Mucosa of rectum (tissue), 2 donors: ENCODE results near the gene RGS8.

ENCODE experiments used
- H3K27ac ChIP-seq, 2 donors: one replicate each; pipeline ENCODE4 v1.7.0; 2013; ENCODE audit warnings: inconsistent platforms in 2 of 2, low read depth in 2 of 2, low read length in 2 of 2
- H3K27me3 ChIP-seq, 2 donors: one replicate each; pipeline ENCODE4 v1.7.0; 2013; ENCODE audit warnings: low read length in 2 of 2; ENCODE audit not compliant: control insufficient read depth in 2 of 2, insufficient read depth in 2 of 2
- H3K36me3 ChIP-seq, 2 donors: one replicate each; pipeline ENCODE4 v1.7.0; 2013; ENCODE audit warnings: low read length in 2 of 2; ENCODE audit not compliant: control insufficient read depth in 2 of 2, insufficient read depth in 2 of 2
- H3K4me1 ChIP-seq, 2 donors: one replicate each; pipeline ENCODE4 v1.7.0; 2013; ENCODE audit warnings: low read length in 2 of 2, mild to moderate bottlenecking in 1 of 2; ENCODE audit not compliant: control insufficient read depth in 2 of 2, insufficient read depth in 2 of 2
- H3K4me3 ChIP-seq, 2 donors: one replicate each; pipeline ENCODE4 v1.7.0; 2013; ENCODE audit warnings: low read length in 2 of 2
- H3K9ac ChIP-seq, 2 donors: one replicate each; pipeline ENCODE4 v1.7.0; 2013; ENCODE audit warnings: low read length in 2 of 2, low read depth in 1 of 2, mild to moderate bottlenecking in 1 of 2
- H3K9me3 ChIP-seq, 2 donors: one replicate each; pipeline ENCODE4 v1.7.0; 2013; ENCODE audit warnings: low read length in 2 of 2; ENCODE audit not compliant: control insufficient read depth in 2 of 2
- donor health status: healthy.
- donor health status: Normal muscosa, but diverticular disease.

RGS8 gene

GRCh38 chr1:182672487-182672836, 11.9 kb downstream of the RGS8 start:
- Histone ChIP-seq H3K27me3 (no peaks in the 10 kb centered on the region), H3K4me1 (no peaks in the 10 kb centered on the region), H3K9me3 (no peaks in the 10 kb centered on the region), H3K4me3 (no peak overlapping the region), H3K9ac (no peak overlapping the region), H3K27ac (no peak overlapping the region), H3K36me3 (no peaks in the 10 kb centered on the region)

DNA sequence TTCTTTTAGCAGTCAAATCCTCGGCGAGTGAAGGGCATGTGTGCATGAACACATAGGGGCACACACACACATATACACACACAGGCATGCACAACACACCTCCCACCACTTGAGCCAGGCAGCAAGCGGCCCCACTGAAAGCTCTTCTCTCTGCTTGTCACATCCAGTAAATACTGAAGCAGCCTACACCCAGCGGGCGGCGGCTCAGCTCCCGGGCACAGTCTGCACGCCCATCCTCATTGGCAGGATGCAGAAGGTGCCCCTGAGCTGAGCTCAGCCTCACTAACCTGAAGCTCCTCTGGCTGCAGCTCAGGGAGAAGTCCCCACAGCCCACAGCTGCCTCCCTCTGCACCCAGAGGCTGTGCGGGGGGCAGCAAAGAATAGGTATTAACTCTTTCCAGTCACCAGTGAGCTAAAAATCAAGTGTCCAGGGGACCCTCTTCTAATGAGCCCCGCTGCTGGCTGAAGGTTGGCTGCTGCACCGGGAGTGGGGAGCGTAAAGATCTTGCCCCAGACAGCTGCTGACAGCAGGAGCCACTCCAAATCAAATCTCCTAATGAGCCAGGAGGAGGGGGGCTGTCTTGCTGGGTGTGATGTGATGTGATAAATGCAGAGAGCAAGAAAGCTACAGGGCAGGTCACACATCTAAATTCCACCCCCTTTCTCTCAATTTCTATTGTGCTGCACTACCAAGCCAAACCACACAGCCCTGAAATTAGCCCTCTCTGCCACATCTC, 12.5 kb downstream of the RGS8 start:
- no peaks in the 10 kb centered on the region for H3K27me3 ChIP-seq
- H3K9ac ChIP-seq: no peak overlapping the region
- no peaks in the 10 kb centered on the region for H3K9me3 ChIP-seq

GRCh38 chr1:182670032-182670749, 14.2 kb downstream of the RGS8 start:
- H3K27ac ChIP-seq: no peak overlapping the region
- H3K9me3 ChIP-seq: no peaks in the 10 kb centered on the region
- no peak overlapping the region for H3K9ac ChIP-seq

More for the DNA sequence above, 12.5 kb downstream of the RGS8 start:
- Histone ChIP-seq H3K36me3 (no peaks in the 10 kb centered on the region), H3K4me1 (no peaks in the 10 kb centered on the region), H3K4me3 (no peak overlapping the region), H3K27ac (no peak overlapping the region)

GRCh38 chr1:182669266-182669665, 15.1 kb downstream of the RGS8 start:
- no peaks in the 10 kb centered on the region for H3K27me3 ChIP-seq
- H3K4me3 ChIP-seq: no peak overlapping the region
- H3K9me3 ChIP-seq: no peaks in the 10 kb centered on the region
- H3K4me1 ChIP-seq: no peaks in the 10 kb centered on the region
- no peak overlapping the region for H3K9ac ChIP-seq
- H3K36me3 ChIP-seq: no peaks in the 10 kb centered on the region
- no peak overlapping the region for H3K27ac ChIP-seq

More at GRCh38 chr1:182670032-182670749, 14.2 kb downstream of the RGS8 start:
- Histone ChIP-seq H3K4me1 (no peaks in the 10 kb centered on the region), H3K27me3 (no peaks in the 10 kb centered on the region), H3K4me3 (no peak overlapping the region), H3K36me3 (no peaks in the 10 kb centered on the region)

GRCh38 chr1:182668521-182669054, 15.8 kb downstream of the RGS8 start:
- Histone ChIP-seq H3K27ac (no peak overlapping the region), H3K4me3 (no peak overlapping the region), H3K36me3 (no peaks in the 10 kb centered on the region), H3K27me3 (no peaks in the 10 kb centered on the region), H3K4me1 (no peaks in the 10 kb centered on the region), H3K9ac (no peak overlapping the region), H3K9me3 (no peaks in the 10 kb centered on the region)

- H3K4me3 ChIP-seq: no peak overlapping the region
- H3K9me3 ChIP-seq: no peaks in the 10 kb centered on the region
- no peaks in the 10 kb centered on the region for H3K36me3 ChIP-seq
- no peak overlapping the region for H3K27ac ChIP-seq
- no peak overlapping the region for H3K9ac ChIP-seq
- no peaks in the 10 kb centered on the region for H3K27me3 ChIP-seq
- H3K4me1 ChIP-seq: no peaks in the 10 kb centered on the region
Measured at GRCh38 chr1:182667848-182668505, 16.4 kb downstream of the RGS8 start.

- no peaks in the 10 kb centered on the region for H3K9me3 ChIP-seq
- no peaks in the 10 kb centered on the region for H3K4me1 ChIP-seq
- no peak overlapping the region for H3K27ac ChIP-seq
Measured at GRCh38 chr1:182666706-182667105, 17.7 kb downstream of the RGS8 start.

DNA sequence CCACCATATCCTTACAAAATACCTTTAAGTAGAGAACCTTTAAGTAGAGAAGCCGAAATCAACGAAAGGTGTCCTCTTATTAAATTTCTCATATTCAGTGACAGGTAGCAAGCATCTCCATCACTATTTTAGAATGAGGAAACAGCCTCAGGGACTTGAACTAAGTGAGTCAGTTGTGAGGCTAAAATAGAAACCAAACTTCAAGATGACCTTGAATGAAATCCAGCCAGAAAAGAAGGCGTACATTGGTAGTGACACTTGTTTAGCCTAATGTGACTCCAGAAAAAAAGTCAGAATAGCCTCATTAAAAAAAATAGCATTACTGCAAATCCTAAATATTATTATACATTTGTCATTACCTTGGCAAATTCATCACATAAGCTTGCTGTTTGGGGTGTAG, 20.1 kb downstream of the RGS8 start:
- Histone ChIP-seq H3K9ac (no peak overlapping the region), H3K27me3 (no peaks in the 10 kb centered on the region), H3K4me1 (no peaks in the 10 kb centered on the region), H3K27ac (no peak overlapping the region), H3K9me3 (no peaks in the 10 kb centered on the region), H3K4me3 (no peak overlapping the region), H3K36me3 (no peaks in the 10 kb centered on the region)

More at GRCh38 chr1:182666706-182667105, 17.7 kb downstream of the RGS8 start:
- Histone ChIP-seq H3K36me3 (no peaks in the 10 kb centered on the region), H3K9ac (no peak overlapping the region), H3K27me3 (no peaks in the 10 kb centered on the region), H3K4me3 (no peak overlapping the region)

DNA sequence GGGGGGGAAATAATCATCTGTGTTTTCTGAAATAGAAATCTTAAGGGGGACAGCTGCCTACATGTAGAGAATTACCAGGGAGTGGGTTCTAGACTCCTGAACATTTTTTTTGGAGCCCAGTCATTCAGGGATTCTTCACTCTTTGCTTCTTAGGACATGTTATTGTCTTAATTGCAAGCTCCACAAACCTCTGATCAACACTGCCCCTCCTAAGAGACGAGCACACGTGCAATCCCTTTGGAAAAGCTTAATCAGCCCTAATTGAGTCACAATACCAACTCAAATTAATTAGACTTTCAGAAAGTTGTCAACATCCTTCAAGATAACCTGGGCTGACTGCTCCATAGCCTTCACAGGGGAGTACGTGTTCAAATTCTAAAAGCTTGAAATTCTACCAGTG, 21.4 kb downstream of the RGS8 start:
- H3K27me3 ChIP-seq: no peaks in the 10 kb centered on the region
- H3K36me3 ChIP-seq: no peaks in the 10 kb centered on the region

More for the DNA sequence above, 21.4 kb downstream of the RGS8 start:
- H3K4me1 ChIP-seq: no peaks in the 10 kb centered on the region
- H3K4me3 ChIP-seq: no peak overlapping the region
- H3K27ac ChIP-seq: no peak overlapping the region
- no peaks in the 10 kb centered on the region for H3K9me3 ChIP-seq
- H3K9ac ChIP-seq: no peak overlapping the region
